ACC112 (cell line): ENCODE results near the gene ACKR4.
"Not testable (repeated sequence)": the region's sequence is repeated elsewhere in the genome, so short reads cannot be mapped to it uniquely, and the experiment has no call there.

ENCODE experiments used
- H2AFZ ChIP-seq: fragments of 200-600 bp; sonication (generic); one replicate; pipeline ENCODE4 v1.6.0; 2017; ENCODE audit warnings: antibody characterized with exemption, low read length; ENCODE audit not compliant: unreplicated experiment
- H3K27ac ChIP-seq: fragments of 200-600 bp; sonication (generic); 2 replicates; pipeline ENCODE4 v1.5.1; 2014; ENCODE audit warnings: low read depth, mild to moderate bottlenecking, antibody characterized with exemption, low read length, moderate library complexity
- H3K27me3 ChIP-seq: fragments of 200-600 bp; sonication (generic); 2 replicates; pipeline ENCODE4 v1.6.1; 2014; ENCODE audit warnings: mild to moderate bottlenecking, antibody characterized with exemption, low read length, moderate library complexity, mixed read lengths; ENCODE audit not compliant: insufficient read depth
- H3K36me3 ChIP-seq: fragments of 200-600 bp; sonication (generic); 2 replicates; pipeline ENCODE4 v1.6.1; 2016; ENCODE audit warnings: mild to moderate bottlenecking, antibody characterized with exemption, low read length, moderate library complexity, mixed read lengths; ENCODE audit not compliant: insufficient read depth
- H3K4me1 ChIP-seq: fragments of 200-600 bp; sonication (generic); one replicate; pipeline ENCODE4 v1.6.1; 2016; ENCODE audit warnings: low read length, mixed read lengths; ENCODE audit not compliant: insufficient read depth, unreplicated experiment, control insufficient read depth
- H3K4me3 ChIP-seq: fragments of 200-600 bp; sonication (generic); 2 replicates; pipeline ENCODE4 v1.5.1; 2014; ENCODE audit warnings: mild to moderate bottlenecking, low read depth, low read length
- H3K79me2 ChIP-seq: fragments of 200-600 bp; sonication (generic); one replicate; pipeline ENCODE4 v1.6.0; 2016; ENCODE audit warnings: low read length; ENCODE audit not compliant: control insufficient read depth, unreplicated experiment, insufficient read depth

ACKR4 gene

DNA sequence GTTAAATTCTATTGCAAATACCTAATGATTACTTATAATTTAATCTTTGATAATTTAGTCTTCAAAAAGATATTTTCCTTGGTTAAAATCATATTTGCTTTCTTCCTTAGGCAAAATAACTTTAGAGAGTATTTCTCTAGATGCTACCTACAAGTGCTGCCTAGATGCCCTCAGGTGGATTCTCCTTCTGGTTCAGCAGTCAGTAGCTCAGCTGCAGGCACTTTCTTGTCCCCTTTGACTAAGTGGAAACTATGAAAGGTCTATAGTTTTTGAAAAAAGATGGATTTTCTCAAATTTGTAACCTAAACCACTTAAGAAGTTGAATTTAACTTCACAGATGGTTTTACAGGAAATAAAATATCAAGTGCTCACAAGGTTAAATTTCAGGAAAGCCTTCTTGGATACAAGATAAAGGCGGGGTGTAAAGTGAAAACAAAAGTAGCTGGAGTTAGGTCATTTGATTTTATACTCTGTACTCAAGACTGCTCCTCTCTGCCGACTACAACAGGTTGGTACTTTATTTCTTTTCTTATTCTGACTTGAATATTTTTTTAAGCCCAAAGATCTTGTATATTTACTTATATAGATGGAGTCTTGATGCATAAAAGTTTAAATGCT lies at the start of gene ACKR4:
ACKR4 (plus strand) TSS at position 455 of the 618 bp plus-strand sequence. CDS start 3,128 bp downstream, outside the sequence.
- Histone ChIP-seq H3K27ac (0 out of 2 replicates have a peak within 1 kb of the TSS, but pooled peaks have one; percentile 20), H3K4me3 (peak within 1 kb of the TSS; percentile 69), H3K27me3 (no peaks in the 10 kb centered on the region), H3K36me3 (peaks cover 3% of the 10 kb centered on the region; the same call in 1 of the 2 replicates), H3K4me1 (peaks cover 35% of the 10 kb centered on the region), H3K79me2 (peaks cover 2% of the 10 kb centered on the region), H2AFZ (peak within 1 kb of the TSS; percentile 88)

DNA sequence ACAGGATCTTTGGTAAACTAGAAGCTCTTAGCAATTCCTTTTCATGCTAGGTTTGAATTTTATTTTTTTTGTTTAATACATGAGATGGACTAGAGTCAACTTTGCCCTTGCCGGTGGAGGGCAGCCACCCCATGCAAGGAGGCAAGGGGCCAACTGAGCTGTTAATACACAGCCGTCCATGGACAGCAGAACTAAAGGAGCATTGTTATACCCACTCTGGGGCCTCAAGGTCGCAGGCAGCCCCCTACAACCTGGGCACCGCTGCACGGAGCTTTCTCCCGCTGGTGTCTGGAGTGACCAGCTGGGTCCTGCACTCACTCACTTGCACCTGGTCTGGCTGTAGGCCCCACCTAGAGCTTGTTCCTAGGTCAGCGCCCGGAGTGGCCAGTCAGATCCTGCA lies 47.9 kb upstream of the ACKR4 start:
- H3K4me3 ChIP-seq = no peak overlapping the region
- no peak overlapping the region for H2AFZ ChIP-seq

GRCh38 chr3:132549890-132550578 lies 47.0 kb upstream of the ACKR4 start:
- Histone ChIP-seq H3K4me1 (peaks cover 25% of the 10 kb centered on the region), H2AFZ (no peak overlapping the region), H3K79me2 (no peaks in the 10 kb centered on the region), H3K4me3 (no peak overlapping the region), H3K27ac (peak overlapping the region; percentile 16; the same call in 1 of the 2 replicates), H3K27me3 (no peaks in the 10 kb centered on the region), H3K36me3 (no peaks in the 10 kb centered on the region)

More for the DNA sequence above, 47.9 kb upstream of the ACKR4 start:
- H3K27me3 ChIP-seq = no peaks in the 10 kb centered on the region
- H3K27ac ChIP-seq = no peak overlapping the region
- H3K36me3 ChIP-seq = no peaks in the 10 kb centered on the region
- peaks cover 25% of the 10 kb centered on the region for H3K4me1 ChIP-seq
- no peaks in the 10 kb centered on the region for H3K79me2 ChIP-seq

DNA sequence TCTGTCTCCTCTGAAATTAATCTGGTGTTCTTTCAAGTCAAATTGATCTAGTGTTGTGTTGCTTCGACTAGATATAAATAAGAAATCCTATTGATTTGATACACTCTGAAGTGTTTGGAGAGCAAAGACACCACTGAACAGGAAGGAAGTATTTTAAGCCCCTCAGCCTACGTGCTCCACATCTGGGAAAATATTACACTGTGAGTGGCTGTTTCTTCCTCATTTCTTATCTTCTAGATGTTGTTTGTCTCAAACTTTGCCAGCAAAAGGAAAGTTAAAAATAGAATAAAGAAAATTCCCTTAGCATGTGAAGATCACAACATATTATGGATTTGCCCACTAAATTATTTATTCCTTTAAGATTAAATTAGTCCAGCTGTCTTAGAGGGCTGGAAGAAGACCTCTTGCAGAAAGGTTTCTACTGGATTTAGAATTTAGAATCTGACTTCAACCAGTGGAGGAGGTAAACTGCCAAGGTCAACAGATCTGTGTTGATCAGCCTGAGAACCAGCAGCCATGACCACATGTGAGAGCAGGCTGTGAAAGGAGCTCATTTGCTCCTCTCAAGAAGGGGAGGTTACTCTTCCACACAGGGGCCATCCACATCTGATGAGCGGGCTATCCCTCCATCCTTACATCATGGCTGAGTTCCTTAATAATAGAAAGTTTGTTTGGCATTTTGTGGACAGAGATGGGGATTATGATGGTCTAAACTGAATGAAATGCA lies 46.3 kb upstream of the ACKR4 start:
- no peak overlapping the region for H3K27ac ChIP-seq
- no peak overlapping the region for H2AFZ ChIP-seq
- H3K4me3 ChIP-seq = no peak overlapping the region

GRCh38 chr3:132553826-132554225 lies 43.2 kb upstream of the ACKR4 start:
- Histone ChIP-seq H3K36me3 (no peaks in the 10 kb centered on the region), H3K4me3 (no peak overlapping the region), H3K27ac (no peak overlapping the region), H3K4me1 (peaks cover 16% of the 10 kb centered on the region), H2AFZ (no peak overlapping the region), H3K79me2 (no peaks in the 10 kb centered on the region), H3K27me3 (no peaks in the 10 kb centered on the region)

More for the DNA sequence above, 46.3 kb upstream of the ACKR4 start:
- Histone ChIP-seq H3K27me3 (no peaks in the 10 kb centered on the region), H3K36me3 (no peaks in the 10 kb centered on the region), H3K79me2 (no peaks in the 10 kb centered on the region), H3K4me1 (peaks cover 19% of the 10 kb centered on the region)

DNA sequence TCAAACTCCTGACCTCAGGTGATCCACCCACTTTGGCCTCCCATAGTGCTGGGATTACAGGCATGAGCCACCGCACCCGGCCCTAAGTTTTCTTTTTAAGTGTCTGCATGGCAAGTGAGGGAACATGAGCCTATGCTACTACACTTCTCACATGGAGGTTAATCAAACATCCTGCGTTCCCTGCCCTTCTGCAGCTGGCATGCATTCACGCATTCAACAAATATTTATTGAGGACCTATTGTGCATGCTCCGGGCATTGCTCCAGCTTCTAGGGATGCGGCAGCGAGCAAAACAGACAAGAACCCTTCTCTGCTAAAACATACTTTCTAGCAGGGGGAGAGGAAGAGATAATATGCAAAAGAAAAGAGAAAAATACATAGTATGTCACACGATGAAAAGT lies 42.6 kb upstream of the ACKR4 start:
- Histone ChIP-seq H2AFZ (no peak overlapping the region), H3K4me1 (peaks cover 16% of the 10 kb centered on the region), H3K4me3 (no peak overlapping the region), H3K36me3 (no peaks in the 10 kb centered on the region), H3K27me3 (no peaks in the 10 kb centered on the region), H3K27ac (no peak overlapping the region), H3K79me2 (no peaks in the 10 kb centered on the region)

DNA sequence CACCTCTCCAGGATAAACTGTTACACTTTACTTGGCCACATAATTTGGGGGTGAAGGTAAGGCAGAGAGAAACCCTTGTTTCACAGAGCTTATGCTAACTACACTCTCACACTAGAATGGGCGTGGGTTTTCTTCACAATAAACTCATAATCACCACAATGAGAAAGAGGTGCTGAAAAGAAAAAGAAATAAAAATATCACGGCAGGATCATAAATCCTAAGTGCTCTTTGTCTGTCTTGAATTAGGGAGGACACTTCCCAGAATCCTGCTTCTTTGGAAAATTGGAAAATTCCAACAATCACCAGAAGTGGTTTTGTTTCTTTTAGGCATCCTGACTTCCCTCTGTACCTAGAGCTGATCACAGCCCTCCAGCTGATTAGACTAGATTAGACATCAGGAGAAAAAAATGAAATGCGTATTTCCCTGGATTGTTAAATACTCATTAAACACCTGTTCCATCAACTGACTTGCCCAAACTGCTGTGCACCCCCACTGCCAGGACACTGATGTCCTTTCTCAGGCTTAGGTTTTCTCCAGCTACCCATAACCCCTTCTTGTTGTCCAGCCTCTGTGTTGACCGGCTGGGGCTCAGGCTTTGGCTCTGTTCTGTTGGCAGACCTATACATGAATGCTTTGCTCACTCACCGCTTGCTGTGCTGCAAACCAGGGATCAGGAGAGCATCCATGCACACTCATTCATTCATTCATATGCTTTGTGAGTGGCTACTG lies 41.6 kb upstream of the ACKR4 start:
- no peaks in the 10 kb centered on the region for H3K36me3 ChIP-seq
- no peak overlapping the region for H3K27ac ChIP-seq
- H3K79me2 ChIP-seq = no peaks in the 10 kb centered on the region
- no peak overlapping the region for H2AFZ ChIP-seq
- no peak overlapping the region for H3K4me3 ChIP-seq
- H3K27me3 ChIP-seq = no peaks in the 10 kb centered on the region
- peaks cover 6% of the 10 kb centered on the region for H3K4me1 ChIP-seq

GRCh38 chr3:132556036-132556386 lies 41.1 kb upstream of the ACKR4 start:
- not testable (repeated sequence) for H3K4me1 ChIP-seq, H3K36me3 ChIP-seq, H3K4me3 ChIP-seq, H2AFZ ChIP-seq, H3K27me3 ChIP-seq, H3K27ac ChIP-seq, H3K79me2 ChIP-seq

DNA sequence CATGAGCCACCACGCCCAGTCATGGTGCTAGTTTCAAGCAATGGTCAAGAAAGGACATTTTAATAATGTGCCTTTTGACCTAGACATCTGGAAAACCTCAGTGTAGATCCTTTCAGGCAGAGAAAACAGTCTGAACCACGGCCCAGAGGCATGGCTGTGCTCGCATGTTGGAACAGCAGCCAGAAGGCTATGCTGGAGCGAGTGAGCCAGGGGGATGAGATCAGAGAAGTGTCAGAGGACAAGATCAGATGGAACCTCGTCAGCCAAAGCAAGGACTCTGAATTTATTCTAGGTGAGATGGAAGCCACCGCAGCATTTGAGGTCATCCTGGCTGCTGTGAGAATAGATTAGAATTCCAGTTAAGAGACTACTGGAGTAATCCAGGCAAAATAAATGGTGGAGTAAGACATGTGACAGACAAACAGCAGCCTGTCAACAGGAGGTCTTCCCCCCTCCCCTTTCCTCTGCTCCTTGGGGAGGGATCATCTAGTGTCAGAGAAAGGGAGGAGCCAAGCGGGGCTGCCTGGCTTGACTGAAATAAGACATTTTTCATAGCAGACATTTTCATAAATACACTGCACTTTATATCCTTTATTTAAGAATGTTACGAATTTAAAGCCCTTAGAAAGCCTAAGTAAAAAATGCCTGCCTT lies 40.4 kb upstream of the ACKR4 start:
- Histone ChIP-seq H3K27ac (no peak overlapping the region), H2AFZ (no peak overlapping the region), H3K27me3 (no peaks in the 10 kb centered on the region), H3K79me2 (no peaks in the 10 kb centered on the region), H3K4me1 (no peaks in the 10 kb centered on the region), H3K36me3 (no peaks in the 10 kb centered on the region), H3K4me3 (no peak overlapping the region)

GRCh38 chr3:132561003-132561402 lies 36.1 kb upstream of the ACKR4 start:
- Histone ChIP-seq H3K36me3 (no peaks in the 10 kb centered on the region), H2AFZ (no peak overlapping the region), H3K4me3 (no peak overlapping the region), H3K27me3 (no peaks in the 10 kb centered on the region), H3K79me2 (no peaks in the 10 kb centered on the region), H3K27ac (no peak overlapping the region), H3K4me1 (no peaks in the 10 kb centered on the region)
